ENCODE results near the gene FARP1. TPM values are rescaled to one million over a fixed set of nuclear protein-coding genes. Genes with fewer than 3 reads are reported as not detected.

Gene FARP1
- polyA plus RNA-seq, 1 of the 3 experiments (the other 2 are of a cell fraction), result 12.0 TPM

DNA sequence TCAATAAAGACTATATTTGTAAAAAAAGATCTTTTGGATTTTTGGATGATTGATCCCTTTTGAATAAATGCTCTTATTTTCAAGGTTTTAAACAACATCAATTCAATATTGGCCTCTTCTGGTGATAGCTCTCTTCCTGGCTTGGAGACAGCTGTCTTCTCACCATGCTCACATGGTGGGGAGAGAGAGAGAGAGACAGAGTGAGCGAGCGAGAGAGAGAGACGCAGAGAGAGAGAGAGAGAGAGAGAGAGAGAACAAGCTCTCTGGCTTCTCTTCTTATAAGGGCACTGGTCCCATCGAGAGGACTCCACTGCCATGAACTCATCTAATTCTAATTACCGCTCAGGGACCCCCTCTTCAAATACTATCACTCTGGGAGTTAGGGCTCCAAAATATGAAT lies 32.1 kb upstream of the FARP1 start:
- WGBS (ENCODE audit: low lambda C conversion rate), result 86% methylated on average over 5 of the region's 5 CpGs
- H3K36me3 ChIP-seq (replicated peaks in 1 of 2; ENCODE audit: control insufficient read depth in 1 of 2, insufficient read depth in 2 of 2, low read length in 1 of 2), result no peaks in the 10 kb centered on the region
- H3K79me2 ChIP-seq (ENCODE audit: insufficient read depth), result no peaks in the 10 kb centered on the region
- ChIA-PET CTCF (no interaction called here), POLR2A (no interaction called here)
- no peaks in the 10 kb centered on the region for H3K9me3 ChIP-seq
- H3K9ac ChIP-seq, result no peak overlapping the region
- no peak overlapping the region for H3K27ac ChIP-seq (ENCODE audit: low read depth in 2 of 2, low read length in 1 of 2)
- no peak overlapping the region for H2AFZ ChIP-seq (ENCODE audit: low read depth)
- no peaks in the 10 kb centered on the region for H3F3A ChIP-seq (replicated peaks; ENCODE audit: insufficient read depth)
- no peaks in the 10 kb centered on the region for H3K27me3 ChIP-seq (ENCODE audit: insufficient read depth)
- DNase-seq, result no peak
- H3K4me3 ChIP-seq (ENCODE audit: low read depth in 2 of 2, low read length in 1 of 2), result no peak overlapping the region
- H3K9me2 ChIP-seq, result no peaks in the 10 kb centered on the region
- no peak overlapping the region for H3K4me2 ChIP-seq
- TF ChIP-seq RXRA (IDR thresholded peaks at IDR 0.05; ENCODE audit: borderline replicate concordance, low read depth) (no peak), FOSL2 (IDR thresholded peaks at IDR 0.05; ENCODE audit: borderline replicate concordance, low read depth) (no peak), POLR2AphosphoS5 (IDR thresholded peaks at IDR 0.05; ENCODE audit: low read depth, low read length) (no peak), TEAD4 (IDR thresholded peaks at IDR 0.05; ENCODE audit: borderline replicate concordance, insufficient read depth) (no peak), NFIC (IDR thresholded peaks at IDR 0.05; ENCODE audit: borderline replicate concordance) (no peak), YY1 (IDR thresholded peaks at IDR 0.05; ENCODE audit: low read depth) (no peak), RAD21 (IDR thresholded peaks at IDR 0.05; ENCODE audit: low read length) (no peak), JUND (IDR thresholded peaks at IDR 0.05) (no peak), GABPA (IDR thresholded peaks at IDR 0.05; ENCODE audit: low read depth) (no peak), CHD2 (IDR thresholded peaks at IDR 0.05; ENCODE audit: low read length, partially characterized antibody) (no peak), TCF12 (IDR thresholded peaks at IDR 0.05) (no peak)
- TF ChIP-seq, protein P1, sequence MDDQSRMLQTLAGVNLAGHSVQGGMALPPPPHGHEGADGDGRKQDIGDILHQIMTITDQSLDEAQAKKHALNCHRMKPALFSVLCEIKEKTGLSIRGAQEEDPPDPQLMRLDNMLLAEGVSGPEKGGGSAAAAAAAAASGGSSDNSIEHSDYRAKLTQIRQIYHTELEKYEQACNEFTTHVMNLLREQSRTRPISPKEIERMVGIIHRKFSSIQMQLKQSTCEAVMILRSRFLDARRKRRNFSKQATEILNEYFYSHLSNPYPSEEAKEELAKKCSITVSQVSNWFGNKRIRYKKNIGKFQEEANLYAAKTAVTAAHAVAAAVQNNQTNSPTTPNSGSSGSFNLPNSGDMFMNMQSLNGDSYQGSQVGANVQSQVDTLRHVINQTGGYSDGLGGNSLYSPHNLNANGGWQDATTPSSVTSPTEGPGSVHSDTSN (IDR thresholded peaks at IDR 0.05), result no peak
- TF ChIP-seq, protein P2, sequence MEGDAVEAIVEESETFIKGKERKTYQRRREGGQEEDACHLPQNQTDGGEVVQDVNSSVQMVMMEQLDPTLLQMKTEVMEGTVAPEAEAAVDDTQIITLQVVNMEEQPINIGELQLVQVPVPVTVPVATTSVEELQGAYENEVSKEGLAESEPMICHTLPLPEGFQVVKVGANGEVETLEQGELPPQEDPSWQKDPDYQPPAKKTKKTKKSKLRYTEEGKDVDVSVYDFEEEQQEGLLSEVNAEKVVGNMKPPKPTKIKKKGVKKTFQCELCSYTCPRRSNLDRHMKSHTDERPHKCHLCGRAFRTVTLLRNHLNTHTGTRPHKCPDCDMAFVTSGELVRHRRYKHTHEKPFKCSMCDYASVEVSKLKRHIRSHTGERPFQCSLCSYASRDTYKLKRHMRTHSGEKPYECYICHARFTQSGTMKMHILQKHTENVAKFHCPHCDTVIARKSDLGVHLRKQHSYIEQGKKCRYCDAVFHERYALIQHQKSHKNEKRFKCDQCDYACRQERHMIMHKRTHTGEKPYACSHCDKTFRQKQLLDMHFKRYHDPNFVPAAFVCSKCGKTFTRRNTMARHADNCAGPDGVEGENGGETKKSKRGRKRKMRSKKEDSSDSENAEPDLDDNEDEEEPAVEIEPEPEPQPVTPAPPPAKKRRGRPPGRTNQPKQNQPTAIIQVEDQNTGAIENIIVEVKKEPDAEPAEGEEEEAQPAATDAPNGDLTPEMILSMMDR (IDR thresholded peaks at IDR 0.05), result no peak
- TF ChIP-seq, protein P3, sequence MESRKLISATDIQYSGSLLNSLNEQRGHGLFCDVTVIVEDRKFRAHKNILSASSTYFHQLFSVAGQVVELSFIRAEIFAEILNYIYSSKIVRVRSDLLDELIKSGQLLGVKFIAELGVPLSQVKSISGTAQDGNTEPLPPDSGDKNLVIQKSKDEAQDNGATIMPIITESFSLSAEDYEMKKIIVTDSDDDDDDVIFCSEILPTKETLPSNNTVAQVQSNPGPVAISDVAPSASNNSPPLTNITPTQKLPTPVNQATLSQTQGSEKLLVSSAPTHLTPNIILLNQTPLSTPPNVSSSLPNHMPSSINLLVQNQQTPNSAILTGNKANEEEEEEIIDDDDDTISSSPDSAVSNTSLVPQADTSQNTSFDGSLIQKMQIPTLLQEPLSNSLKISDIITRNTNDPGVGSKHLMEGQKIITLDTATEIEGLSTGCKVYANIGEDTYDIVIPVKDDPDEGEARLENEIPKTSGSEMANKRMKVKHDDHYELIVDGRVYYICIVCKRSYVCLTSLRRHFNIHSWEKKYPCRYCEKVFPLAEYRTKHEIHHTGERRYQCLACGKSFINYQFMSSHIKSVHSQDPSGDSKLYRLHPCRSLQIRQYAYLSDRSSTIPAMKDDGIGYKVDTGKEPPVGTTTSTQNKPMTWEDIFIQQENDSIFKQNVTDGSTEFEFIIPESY (IDR thresholded peaks at IDR 0.05; ENCODE audit: borderline replicate concordance, low read depth), result no peak
- TF ChIP-seq, protein P4, sequence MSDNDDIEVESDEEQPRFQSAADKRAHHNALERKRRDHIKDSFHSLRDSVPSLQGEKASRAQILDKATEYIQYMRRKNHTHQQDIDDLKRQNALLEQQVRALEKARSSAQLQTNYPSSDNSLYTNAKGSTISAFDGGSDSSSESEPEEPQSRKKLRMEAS (IDR thresholded peaks at IDR 0.05; ENCODE audit: low read depth), result no peak
- H4K20me1 ChIP-seq (ENCODE audit: insufficient read depth), result no peaks in the 10 kb centered on the region
- no peaks in the 10 kb centered on the region for H3K4me1 ChIP-seq (ENCODE audit: control insufficient read depth in 1 of 2, insufficient read depth in 2 of 2, low read depth in 1 of 2, low read length in 1 of 2)
